ENCODE results near the gene EIF4EBP2. TPM values are rescaled to one million over a fixed set of nuclear protein-coding genes. Genes with fewer than 3 reads are reported as not detected.

The EIF4EBP2 gene
- total and polyA plus RNA-seq, 2 experiments from 2014 or later, result 36.8 to 39.1 TPM

- Histone ChIP-seq H3K9me3 (ENCODE audit: low read depth) (no peaks in the 10 kb centered on the region), H3K4me1 (ENCODE audit: low read depth) (peaks cover 5% of the 10 kb centered on the region), H3K36me3 (no peaks in the 10 kb centered on the region), H3K4me3 (no peak overlapping the region), H3K27ac (no peak overlapping the region), H3K27me3 (no peaks in the 10 kb centered on the region)
- no peak for DNase-seq (ENCODE audit: low read depth in 1 of 2, low spot score in 1 of 2)
- TF ChIP-seq CTCF (IDR thresholded peaks at IDR 0.05; ENCODE audit: low read depth, low read length), result no peak
Observed at GRCh38 chr10:70364772-70365091, 39.2 kb upstream of the EIF4EBP2 start.

GRCh38 chr10:70367195-70367796, 36.6 kb upstream of the EIF4EBP2 start:
- DNase-seq (ENCODE audit: low read depth in 1 of 2, low spot score in 1 of 2), result no peak
- H3K9me3 ChIP-seq (ENCODE audit: low read depth), result no peaks in the 10 kb centered on the region
- no peaks in the 10 kb centered on the region for H3K27me3 ChIP-seq
- no peak overlapping the region for H3K27ac ChIP-seq
- TF ChIP-seq CTCF (IDR thresholded peaks at IDR 0.05; ENCODE audit: low read depth, low read length), result no peak
- H3K4me1 ChIP-seq (ENCODE audit: low read depth), result peaks cover 5% of the 10 kb centered on the region
- no peak overlapping the region for H3K4me3 ChIP-seq
- H3K36me3 ChIP-seq, result no peaks in the 10 kb centered on the region

GRCh38 chr10:70368774-70369482, 35.0 kb upstream of the EIF4EBP2 start:
- no peak for DNase-seq (ENCODE audit: low read depth in 1 of 2, low spot score in 1 of 2)
- Histone ChIP-seq H3K9me3 (ENCODE audit: low read depth) (no peaks in the 10 kb centered on the region), H3K27me3 (no peaks in the 10 kb centered on the region), H3K36me3 (no peaks in the 10 kb centered on the region), H3K4me3 (no peak overlapping the region), H3K27ac (no peak overlapping the region), H3K4me1 (ENCODE audit: low read depth) (peaks cover 5% of the 10 kb centered on the region)
- no peak for TF ChIP-seq CTCF (IDR thresholded peaks at IDR 0.05; ENCODE audit: low read depth, low read length)

GRCh38 chr10:70369498-70370018, 34.4 kb upstream of the EIF4EBP2 start:
- Histone ChIP-seq H3K27me3 (no peaks in the 10 kb centered on the region), H3K9me3 (ENCODE audit: low read depth) (no peaks in the 10 kb centered on the region), H3K36me3 (no peaks in the 10 kb centered on the region), H3K4me3 (no peak overlapping the region), H3K4me1 (ENCODE audit: low read depth) (peaks cover 5% of the 10 kb centered on the region), H3K27ac (no peak overlapping the region)
- peak in 1 of 2 donors; percentile 15 for DNase-seq (ENCODE audit: low read depth in 1 of 2, low spot score in 1 of 2)
- TF ChIP-seq CTCF (IDR thresholded peaks at IDR 0.05; ENCODE audit: low read depth, low read length), result no peak

- Histone ChIP-seq H3K4me1 (ENCODE audit: low read depth) (peaks cover 5% of the 10 kb centered on the region), H3K36me3 (no peaks in the 10 kb centered on the region), H3K9me3 (ENCODE audit: low read depth) (no peaks in the 10 kb centered on the region), H3K27ac (no peak overlapping the region), H3K27me3 (no peaks in the 10 kb centered on the region), H3K4me3 (no peak overlapping the region)
- no peak for TF ChIP-seq CTCF (IDR thresholded peaks at IDR 0.05; ENCODE audit: low read depth, low read length)
- DNase-seq (ENCODE audit: low read depth in 1 of 2, low spot score in 1 of 2), result no peak
Observed at GRCh38 chr10:70370766-70371165, 33.2 kb upstream of the EIF4EBP2 start.

Measured in cardiac muscle cell (in vitro differentiated cells and primary cell).